GM12872 (cell line): ENCODE data around the gene SLC37A3.

Experiments
- TF ChIP-seq, protein P1 (sequence below): IDR thresholded peaks from 3 replicates; pipeline ENCODE4 v1.5.1; 2011; ENCODE audit warnings: low read depth, mild to moderate bottlenecking, low read length, moderate library complexity; ENCODE audit not compliant: insufficient read depth

SLC37A3 gene

DNA sequence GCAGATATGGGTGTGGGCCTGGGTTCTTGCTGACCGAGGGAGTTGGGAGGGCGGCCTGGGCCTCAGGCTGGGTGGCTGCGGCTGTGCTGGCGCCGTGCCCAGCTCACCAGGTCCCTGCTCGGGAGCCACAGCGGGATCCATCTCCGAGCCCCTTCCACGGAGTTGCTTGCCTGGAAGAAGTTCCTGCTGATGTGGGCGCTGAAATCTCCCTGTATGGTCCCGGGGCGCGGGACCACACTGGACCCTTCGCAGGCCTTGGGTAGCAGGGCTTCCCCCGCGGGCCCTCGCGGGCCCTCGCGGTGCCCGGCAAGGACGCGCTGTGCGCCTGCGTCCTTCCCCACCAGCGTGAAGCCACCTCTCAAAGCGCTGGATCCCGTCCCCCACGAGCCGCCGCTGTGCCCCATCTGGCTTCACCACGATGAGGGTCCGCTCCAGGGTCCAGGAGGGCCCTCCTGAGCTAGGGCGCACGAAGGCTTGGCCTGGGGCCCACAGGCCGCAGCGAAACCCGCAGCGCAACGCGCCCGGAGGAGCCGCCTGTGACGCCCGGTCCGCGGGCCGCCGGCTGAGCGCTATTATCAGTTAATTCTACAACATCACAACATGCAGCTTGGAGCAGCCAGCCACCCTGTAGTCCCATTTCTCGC, 37.0 kb upstream of the SLC37A3 start:
- TF ChIP-seq, protein P1, sequence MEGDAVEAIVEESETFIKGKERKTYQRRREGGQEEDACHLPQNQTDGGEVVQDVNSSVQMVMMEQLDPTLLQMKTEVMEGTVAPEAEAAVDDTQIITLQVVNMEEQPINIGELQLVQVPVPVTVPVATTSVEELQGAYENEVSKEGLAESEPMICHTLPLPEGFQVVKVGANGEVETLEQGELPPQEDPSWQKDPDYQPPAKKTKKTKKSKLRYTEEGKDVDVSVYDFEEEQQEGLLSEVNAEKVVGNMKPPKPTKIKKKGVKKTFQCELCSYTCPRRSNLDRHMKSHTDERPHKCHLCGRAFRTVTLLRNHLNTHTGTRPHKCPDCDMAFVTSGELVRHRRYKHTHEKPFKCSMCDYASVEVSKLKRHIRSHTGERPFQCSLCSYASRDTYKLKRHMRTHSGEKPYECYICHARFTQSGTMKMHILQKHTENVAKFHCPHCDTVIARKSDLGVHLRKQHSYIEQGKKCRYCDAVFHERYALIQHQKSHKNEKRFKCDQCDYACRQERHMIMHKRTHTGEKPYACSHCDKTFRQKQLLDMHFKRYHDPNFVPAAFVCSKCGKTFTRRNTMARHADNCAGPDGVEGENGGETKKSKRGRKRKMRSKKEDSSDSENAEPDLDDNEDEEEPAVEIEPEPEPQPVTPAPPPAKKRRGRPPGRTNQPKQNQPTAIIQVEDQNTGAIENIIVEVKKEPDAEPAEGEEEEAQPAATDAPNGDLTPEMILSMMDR = no peak

DNA sequence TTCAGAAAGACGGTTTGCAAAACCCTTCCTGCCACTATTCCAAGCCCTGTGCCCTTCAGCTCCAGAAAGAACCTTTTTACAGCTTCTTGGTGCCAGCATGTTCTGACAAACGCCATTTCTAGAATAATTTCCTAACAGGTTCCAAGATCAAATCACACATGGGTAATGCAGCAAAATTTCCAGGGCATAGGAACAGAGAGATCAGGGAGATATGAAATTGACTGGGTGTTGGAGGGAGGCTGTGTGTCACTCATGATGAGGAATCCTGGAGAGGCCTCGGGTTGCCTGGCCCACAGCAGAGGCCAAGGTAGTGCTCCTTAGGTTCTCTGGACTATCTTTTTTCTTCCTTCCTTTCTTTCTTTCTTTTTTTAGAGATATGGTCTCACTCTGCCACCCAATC, 35.1 kb upstream of the SLC37A3 start:
- TF ChIP-seq, protein P1 = no peak

DNA sequence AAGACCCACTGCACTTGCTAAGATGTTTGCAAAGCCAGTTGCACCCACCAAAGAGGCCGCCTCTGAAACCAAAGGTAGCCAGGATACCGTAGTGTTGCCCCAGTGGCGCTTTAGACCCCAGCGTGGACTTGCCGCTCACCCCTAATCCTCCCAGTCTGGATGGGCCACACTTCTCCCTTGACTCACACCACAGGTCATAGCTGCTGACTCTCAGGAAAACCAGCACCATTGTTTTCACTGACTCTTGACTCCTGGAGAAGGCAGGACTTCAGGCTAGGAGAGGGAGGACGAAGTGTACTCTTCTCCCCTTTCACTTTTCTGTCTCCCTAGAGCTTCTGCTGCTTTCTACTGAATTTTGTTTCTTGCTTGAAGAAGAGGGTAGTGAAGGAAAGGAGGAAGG, 27.8 kb upstream of the SLC37A3 start:
- TF ChIP-seq, protein P1 = no peak

DNA sequence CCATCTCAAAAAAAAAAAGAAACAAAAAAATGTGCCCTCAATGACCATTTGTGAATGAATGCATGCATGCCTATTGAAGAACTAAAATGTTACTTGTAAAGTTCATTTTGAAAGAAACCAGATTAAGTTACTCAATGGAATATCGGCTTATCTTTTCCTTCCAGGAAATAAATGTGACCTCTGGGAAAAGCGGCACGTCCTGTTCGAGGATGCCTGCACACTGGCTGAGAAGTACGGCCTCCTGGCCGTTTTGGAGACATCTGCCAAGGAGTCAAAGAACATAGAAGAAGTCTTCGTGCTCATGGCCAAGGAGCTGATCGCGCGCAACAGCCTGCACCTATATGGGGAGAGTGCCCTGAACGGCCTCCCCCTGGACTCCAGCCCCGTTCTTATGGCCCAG, 27.4 kb upstream of the SLC37A3 start:
- TF ChIP-seq, protein P1 = no peak

DNA sequence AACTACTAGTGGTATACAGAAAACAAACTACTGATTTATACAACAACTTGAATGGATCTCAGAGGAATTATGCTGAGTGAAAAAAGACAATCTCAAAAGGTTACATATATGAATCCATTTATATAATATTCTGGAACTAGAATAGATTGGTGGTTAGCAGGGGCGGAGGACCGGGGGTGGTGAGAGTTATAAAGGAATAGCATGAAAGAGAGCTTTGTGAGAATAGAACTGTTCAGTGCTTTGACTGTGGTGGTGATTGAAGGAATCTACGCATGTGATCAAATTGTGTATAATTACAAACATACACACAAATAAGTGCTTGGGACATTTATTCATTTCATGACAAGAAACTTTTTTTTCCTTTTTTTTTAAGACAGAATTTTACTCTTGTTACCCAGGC, 25.2 kb upstream of the SLC37A3 start:
- TF ChIP-seq, protein P1 = no peak

DNA sequence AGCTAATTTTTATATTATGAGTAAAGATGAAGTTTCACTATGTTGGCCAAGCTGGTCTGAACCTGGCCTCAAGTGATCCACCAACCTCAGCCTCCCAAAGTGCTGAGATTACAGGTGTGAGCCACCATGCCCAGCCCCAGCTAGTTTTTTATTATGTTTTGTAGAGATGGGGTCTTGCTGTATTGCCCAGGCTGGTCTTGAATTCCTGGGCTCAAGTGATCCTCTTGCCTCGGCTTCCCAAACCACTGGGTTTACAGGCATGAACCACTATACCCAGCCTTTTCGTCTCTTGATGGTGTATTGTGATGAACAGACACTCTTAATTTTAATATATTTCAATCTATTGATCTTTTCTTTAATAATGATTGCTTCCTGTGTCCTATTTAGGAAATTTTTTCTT, 23.2 kb upstream of the SLC37A3 start:
- TF ChIP-seq, protein P1 = no peak

DNA sequence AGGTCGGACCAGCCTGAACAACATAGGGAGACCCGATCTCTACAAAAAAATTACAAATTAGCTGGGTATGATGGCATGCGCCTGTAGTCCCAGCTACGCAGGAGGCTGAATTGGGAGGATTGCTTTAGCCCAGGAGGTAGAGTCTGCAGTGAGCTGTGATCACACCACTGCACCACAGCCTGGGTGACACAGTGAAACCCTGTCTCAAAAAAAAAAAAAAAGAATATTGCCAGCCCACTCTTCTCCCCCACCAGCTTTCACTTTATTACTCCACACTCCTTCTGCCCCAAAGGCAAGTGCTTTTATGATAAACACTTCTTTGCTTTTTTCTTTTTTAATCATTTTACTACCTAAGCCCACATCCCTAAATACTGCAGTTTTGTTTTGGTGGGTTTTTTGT, 20.3 kb upstream of the SLC37A3 start:
- TF ChIP-seq, protein P1 = no peak
